Dedifferentiated amniotic fluid mesenchymal stem cell (primary cell): ENCODE data around the gene HYDIN.

Source experiments
- DNase-seq: peaks from one replicate; pipeline ENCODE4 v3.0.0-alpha.2; 2016; ENCODE audit errors: extremely low spot score

HYDIN gene

GRCh38 chr16:71230122-71230845 lies at the start of gene HYDIN:
Gene HYDIN (minus strand): TSS chr16:71230722. CDS start chr16:71186895, 43,827 bp downstream.
- DNase-seq = no peak

GRCh38 chr16:71276589-71277334 lies 46.2 kb upstream of the HYDIN start:
- no peak for DNase-seq

- no peak for DNase-seq
Measured at GRCh38 chr16:71273384-71273783, 42.9 kb upstream of the HYDIN start.

- no peak for DNase-seq
Measured at GRCh38 chr16:71264299-71264698, 33.8 kb upstream of the HYDIN start.

- no peak for DNase-seq
Measured at GRCh38 chr16:71263582-71263981, 33.1 kb upstream of the HYDIN start.

GRCh38 chr16:71262391-71262790 lies 31.9 kb upstream of the HYDIN start:
- no peak for DNase-seq

- DNase-seq = no peak
Measured at GRCh38 chr16:71260995-71261394, 30.5 kb upstream of the HYDIN start.

- no peak for DNase-seq
Measured at GRCh38 chr16:71259086-71259485, 28.6 kb upstream of the HYDIN start.

GRCh38 chr16:71258372-71258771 lies 27.9 kb upstream of the HYDIN start:
- DNase-seq = no peak

GRCh38 chr16:71257768-71258167 lies 27.2 kb upstream of the HYDIN start:
- DNase-seq = no peak

- DNase-seq = no peak
Measured at GRCh38 chr16:71255721-71256120, 25.2 kb upstream of the HYDIN start.

- no peak for DNase-seq
Measured at GRCh38 chr16:71254832-71255525, 24.5 kb upstream of the HYDIN start.

- DNase-seq = no peak
Measured at GRCh38 chr16:71250461-71251235, 20.1 kb upstream of the HYDIN start.

- no peak for DNase-seq
Measured at GRCh38 chr16:71249399-71249798, 18.9 kb upstream of the HYDIN start.

GRCh38 chr16:71247478-71247877 lies 17.0 kb upstream of the HYDIN start:
- DNase-seq = no peak

GRCh38 chr16:71246309-71246708 lies 15.8 kb upstream of the HYDIN start:
- DNase-seq = no peak

- no peak for DNase-seq
Measured at GRCh38 chr16:71244521-71244920, 14.0 kb upstream of the HYDIN start.

- DNase-seq = no peak
Measured at GRCh38 chr16:71242601-71243000, 12.1 kb upstream of the HYDIN start.

- DNase-seq = no peak
Measured at GRCh38 chr16:71242036-71242435, 11.5 kb upstream of the HYDIN start.

- DNase-seq = no peak
Measured at GRCh38 chr16:71229344-71229743, 1.2 kb downstream of the HYDIN start.

GRCh38 chr16:71226229-71227141 lies 4.0 kb downstream of the HYDIN start:
- no peak for DNase-seq
